Tibial nerve (tissue), 3 donors: ENCODE data around the gene PRPSAP1.

Experiments used
- CTCF ChIP-seq, 5 experiments: fragments of 200-600 bp in 3 of 5; fragments of 450-650 bp in 2 of 5; sonication (generic) in 3 of 5; IDR thresholded peaks; one replicate each; pipeline ENCODE4 v1.5.1; 2016 to 2019; ENCODE audit warnings: antibody characterized with exemption in 5 of 5, mild to moderate bottlenecking in 3 of 5, moderate library complexity in 2 of 5
- POLR2A ChIP-seq, 2 donors: fragments of 450-650 bp; IDR thresholded peaks; one replicate each; pipeline ENCODE4 v1.6.1; 2017; ENCODE audit warnings: antibody characterized with exemption in 2 of 2, mild to moderate bottlenecking in 2 of 2, moderate library complexity in 2 of 2

DNA sequence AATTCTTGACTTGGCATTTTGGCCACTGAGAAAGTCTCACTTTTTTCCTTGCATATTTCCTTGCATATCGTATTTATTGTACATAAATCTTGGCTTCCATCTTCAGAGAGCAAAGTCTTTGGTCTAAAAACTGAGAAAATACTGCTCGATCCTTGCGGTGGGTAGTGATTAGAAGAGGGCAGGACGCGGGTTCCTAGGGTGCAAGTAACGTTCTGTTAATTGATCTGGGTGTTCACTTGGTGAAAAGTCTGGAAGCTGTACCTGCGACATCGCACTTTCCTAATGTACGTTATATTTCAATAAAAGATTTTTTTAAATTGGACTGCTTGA, 89.3 kb downstream of the PRPSAP1 start:
- TF ChIP-seq CTCF (IDR thresholded peaks at IDR 0.05) (no peak), POLR2A (IDR thresholded peaks at IDR 0.05) (no peak)
